NCI-H2196 treated with DMSO at 0.1 percent for 48 hours (cell line): ENCODE measurements around the gene DAPP1.

ENCODE experiments used
- DNase-seq: peaks from one replicate; lab custom pipeline; 2025; ENCODE audit not compliant: unreplicated experiment; lab: John Stamatoyannopoulos, UW

Gene DAPP1

DNA sequence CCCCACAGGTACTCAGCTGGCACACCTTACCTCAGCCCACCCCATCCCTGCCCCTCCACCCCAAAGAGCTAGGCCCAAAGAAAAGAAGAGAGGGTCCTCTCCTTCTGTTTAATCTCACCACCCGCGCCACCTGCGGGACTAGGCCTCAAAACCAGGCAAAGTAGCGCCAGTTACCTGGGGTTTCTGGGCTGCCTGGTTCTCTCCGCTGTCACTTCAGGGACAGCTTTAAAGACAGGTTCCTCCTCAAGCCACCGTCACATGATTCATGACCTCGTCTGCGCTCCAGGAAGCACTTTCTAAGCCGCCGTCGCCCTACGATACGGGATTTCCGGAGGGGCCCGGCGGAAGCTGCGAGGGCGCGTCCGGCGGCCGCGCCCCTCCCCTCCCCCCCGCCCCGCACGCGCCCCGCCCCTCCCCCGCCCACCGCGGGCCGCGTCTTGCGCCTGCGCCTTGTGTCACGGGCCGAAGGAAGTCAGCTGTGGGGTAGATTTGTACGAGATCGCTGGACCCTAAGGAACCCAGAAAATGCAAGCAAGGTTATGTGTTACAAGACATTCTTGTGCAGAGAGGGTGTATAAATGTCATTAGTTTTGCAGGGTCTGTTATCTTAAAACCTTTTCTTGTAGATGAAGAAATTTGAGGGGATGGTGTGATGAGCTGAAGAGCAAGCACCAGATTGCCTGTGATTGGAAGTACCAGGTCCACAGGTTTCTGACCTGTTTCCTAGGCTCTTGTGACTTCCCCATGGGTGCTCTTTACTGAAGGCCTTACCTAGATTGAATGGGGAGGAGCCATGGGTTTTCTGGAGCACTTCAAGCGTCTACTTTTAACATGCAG, 77.8 kb downstream of the DAPP1 start, which contains the start of gene LAMTOR3:
LAMTOR3 (minus strand) TSS at position 267 of the 837 bp plus-strand sequence. CDS start 464 bp downstream, outside the sequence.
- DNase-seq: peak; percentile 61

- no peak for DNase-seq
Observed at GRCh38 chr4:99894998-99895397, 78.4 kb downstream of the DAPP1 start.

DNA sequence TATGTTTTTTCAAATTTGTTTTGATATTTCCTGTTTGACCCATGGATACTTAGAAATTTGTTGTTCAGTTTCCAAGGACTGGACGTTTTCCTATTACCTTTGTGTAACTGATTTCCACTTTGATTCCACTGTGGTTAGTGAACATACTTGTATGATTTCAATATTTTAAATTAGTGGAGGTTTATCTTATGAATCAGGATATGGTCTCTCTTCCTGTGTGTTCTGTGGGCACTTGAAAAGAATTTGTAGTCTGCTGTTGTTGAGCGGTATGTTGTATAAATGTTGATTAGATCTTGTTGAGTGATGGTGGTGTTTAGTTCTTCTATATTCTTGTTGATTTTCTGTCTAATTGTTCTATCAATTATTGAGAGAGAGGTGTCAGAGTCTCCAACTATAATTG, 98.8 kb downstream of the DAPP1 start:
- DNase-seq: no peak

GRCh38 chr4:99917575-99917974, 100.9 kb downstream of the DAPP1 start:
- DNase-seq: no peak

- no peak for DNase-seq
Observed at GRCh38 chr4:99918656-99919055, 102.0 kb downstream of the DAPP1 start.
